K562 (cell line): ENCODE data around the gene MARVELD1.

Source experiments
- LARP7 ChIP-seq: fragments of 450-650 bp; IDR thresholded peaks from 2 replicates; pipeline ENCODE4 v1.6.1; 2016
- MTA1 ChIP-seq: fragments of 450-650 bp; IDR thresholded peaks from 2 replicates; pipeline ENCODE4 v1.6.1; 2017; ENCODE audit warnings: borderline replicate concordance
- POLR2AphosphoS5 ChIP-seq: IDR thresholded peaks from 2 replicates; pipeline ENCODE4 v1.6.1; 2011; ENCODE audit warnings: mild to moderate bottlenecking, low read depth, low read length, moderate library complexity; ENCODE audit not compliant: control insufficient read depth, insufficient read depth
- RCOR1 ChIP-seq, 2 experiments: IDR thresholded peaks; 2 replicates each; pipeline ENCODE4 v1.6.1; 2012; ENCODE audit warnings: low read depth in 2 of 2, low read length in 2 of 2, borderline replicate concordance in 1 of 2, improper control_type of control experiment in 1 of 2
- YY1 ChIP-seq, 3 experiments: IDR thresholded peaks; 2 replicates each; pipeline ENCODE4 v1.6.1; 2011; ENCODE audit warnings: low read length in 2 of 3, mild to moderate bottlenecking in 2 of 3, moderate library complexity in 2 of 3, borderline replicate concordance in 1 of 3, control low read depth in 1 of 3, low read depth in 1 of 3; ENCODE audit not compliant: insufficient read depth in 3 of 3, insufficient replicate concordance in 2 of 3, control insufficient read depth in 1 of 3, insufficient read length in 1 of 3; ENCODE audit errors: extremely low read depth in 1 of 3
- TF ChIP-seq, protein P1 (sequence below): fragments of 250-450 bp; sonication (Bioruptor Pico); IDR thresholded peaks from 2 replicates; pipeline ENCODE4 v1.8.0; 2021; ENCODE audit warnings: moderate library complexity, mild to moderate bottlenecking, inconsistent platforms
- TF ChIP-seq, protein P2 (sequence below), 2 experiments: fragments of 450-650 bp; formaldehyde crosslinking in 1 of 2; IDR thresholded peaks; 2 replicates each; pipeline versions ENCODE4 v1.4.0 to v1.6.1; 2014 to 2020; ENCODE audit warnings: mild to moderate bottlenecking in 2 of 2, borderline replicate concordance in 1 of 2, low read depth in 1 of 2
- TF ChIP-seq, protein P3 (sequence below): fragments of 450-650 bp; IDR thresholded peaks from 2 replicates; pipeline ENCODE4 v1.6.1; 2016; ENCODE audit warnings: low read depth

DNA sequence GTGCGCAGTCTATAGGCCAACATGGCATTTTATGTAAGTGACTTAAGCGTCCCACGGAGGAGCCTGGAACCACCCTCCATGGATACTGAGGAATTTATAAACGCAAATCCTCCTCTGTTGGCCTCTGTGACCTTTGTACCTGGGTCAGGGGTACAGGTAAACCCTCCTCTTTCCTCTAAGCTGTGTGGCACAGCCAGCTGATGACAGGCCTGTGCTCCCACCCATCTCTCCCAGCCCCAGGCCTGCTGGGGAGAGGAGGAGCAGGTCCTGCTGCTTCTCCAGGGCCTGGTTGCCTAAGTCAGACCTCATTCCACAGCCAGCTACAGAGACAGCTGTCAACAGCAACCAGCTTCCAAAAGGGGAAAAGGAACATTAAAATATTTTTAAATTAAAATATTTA, 31.5 kb upstream of the MARVELD1 start:
- TF ChIP-seq, protein P1, sequence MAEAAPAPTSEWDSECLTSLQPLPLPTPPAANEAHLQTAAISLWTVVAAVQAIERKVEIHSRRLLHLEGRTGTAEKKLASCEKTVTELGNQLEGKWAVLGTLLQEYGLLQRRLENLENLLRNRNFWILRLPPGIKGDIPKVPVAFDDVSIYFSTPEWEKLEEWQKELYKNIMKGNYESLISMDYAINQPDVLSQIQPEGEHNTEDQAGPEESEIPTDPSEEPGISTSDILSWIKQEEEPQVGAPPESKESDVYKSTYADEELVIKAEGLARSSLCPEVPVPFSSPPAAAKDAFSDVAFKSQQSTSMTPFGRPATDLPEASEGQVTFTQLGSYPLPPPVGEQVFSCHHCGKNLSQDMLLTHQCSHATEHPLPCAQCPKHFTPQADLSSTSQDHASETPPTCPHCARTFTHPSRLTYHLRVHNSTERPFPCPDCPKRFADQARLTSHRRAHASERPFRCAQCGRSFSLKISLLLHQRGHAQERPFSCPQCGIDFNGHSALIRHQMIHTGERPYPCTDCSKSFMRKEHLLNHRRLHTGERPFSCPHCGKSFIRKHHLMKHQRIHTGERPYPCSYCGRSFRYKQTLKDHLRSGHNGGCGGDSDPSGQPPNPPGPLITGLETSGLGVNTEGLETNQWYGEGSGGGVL (CRISPR knock-in tag), result no peak
- TF ChIP-seq POLR2AphosphoS5 (no peak), LARP7 (no peak), MTA1 (no peak), YY1 (IDR thresholded peaks at IDR 0.05; ENCODE audit: borderline replicate concordance in 1 of 3, control insufficient read depth in 1 of 3, extremely low read depth in 1 of 3, insufficient read depth in 3 of 3, insufficient read length in 1 of 3, insufficient replicate concordance in 2 of 3, low read depth in 1 of 3, low read length in 2 of 3) (no peak), RCOR1 (IDR thresholded peaks at IDR 0.05; ENCODE audit: borderline replicate concordance in 1 of 2, low read depth in 2 of 2, low read length in 2 of 2) (no peak)
- TF ChIP-seq, protein P2, sequence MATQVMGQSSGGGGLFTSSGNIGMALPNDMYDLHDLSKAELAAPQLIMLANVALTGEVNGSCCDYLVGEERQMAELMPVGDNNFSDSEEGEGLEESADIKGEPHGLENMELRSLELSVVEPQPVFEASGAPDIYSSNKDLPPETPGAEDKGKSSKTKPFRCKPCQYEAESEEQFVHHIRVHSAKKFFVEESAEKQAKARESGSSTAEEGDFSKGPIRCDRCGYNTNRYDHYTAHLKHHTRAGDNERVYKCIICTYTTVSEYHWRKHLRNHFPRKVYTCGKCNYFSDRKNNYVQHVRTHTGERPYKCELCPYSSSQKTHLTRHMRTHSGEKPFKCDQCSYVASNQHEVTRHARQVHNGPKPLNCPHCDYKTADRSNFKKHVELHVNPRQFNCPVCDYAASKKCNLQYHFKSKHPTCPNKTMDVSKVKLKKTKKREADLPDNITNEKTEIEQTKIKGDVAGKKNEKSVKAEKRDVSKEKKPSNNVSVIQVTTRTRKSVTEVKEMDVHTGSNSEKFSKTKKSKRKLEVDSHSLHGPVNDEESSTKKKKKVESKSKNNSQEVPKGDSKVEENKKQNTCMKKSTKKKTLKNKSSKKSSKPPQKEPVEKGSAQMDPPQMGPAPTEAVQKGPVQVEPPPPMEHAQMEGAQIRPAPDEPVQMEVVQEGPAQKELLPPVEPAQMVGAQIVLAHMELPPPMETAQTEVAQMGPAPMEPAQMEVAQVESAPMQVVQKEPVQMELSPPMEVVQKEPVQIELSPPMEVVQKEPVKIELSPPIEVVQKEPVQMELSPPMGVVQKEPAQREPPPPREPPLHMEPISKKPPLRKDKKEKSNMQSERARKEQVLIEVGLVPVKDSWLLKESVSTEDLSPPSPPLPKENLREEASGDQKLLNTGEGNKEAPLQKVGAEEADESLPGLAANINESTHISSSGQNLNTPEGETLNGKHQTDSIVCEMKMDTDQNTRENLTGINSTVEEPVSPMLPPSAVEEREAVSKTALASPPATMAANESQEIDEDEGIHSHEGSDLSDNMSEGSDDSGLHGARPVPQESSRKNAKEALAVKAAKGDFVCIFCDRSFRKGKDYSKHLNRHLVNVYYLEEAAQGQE (IDR thresholded peaks at IDR 0.05; ENCODE audit: borderline replicate concordance), result no peak
- TF ChIP-seq, protein P2 (CRISPR knock-in tag; IDR thresholded peaks at IDR 0.05; ENCODE audit: low read depth), result no peak
- TF ChIP-seq, protein P3, sequence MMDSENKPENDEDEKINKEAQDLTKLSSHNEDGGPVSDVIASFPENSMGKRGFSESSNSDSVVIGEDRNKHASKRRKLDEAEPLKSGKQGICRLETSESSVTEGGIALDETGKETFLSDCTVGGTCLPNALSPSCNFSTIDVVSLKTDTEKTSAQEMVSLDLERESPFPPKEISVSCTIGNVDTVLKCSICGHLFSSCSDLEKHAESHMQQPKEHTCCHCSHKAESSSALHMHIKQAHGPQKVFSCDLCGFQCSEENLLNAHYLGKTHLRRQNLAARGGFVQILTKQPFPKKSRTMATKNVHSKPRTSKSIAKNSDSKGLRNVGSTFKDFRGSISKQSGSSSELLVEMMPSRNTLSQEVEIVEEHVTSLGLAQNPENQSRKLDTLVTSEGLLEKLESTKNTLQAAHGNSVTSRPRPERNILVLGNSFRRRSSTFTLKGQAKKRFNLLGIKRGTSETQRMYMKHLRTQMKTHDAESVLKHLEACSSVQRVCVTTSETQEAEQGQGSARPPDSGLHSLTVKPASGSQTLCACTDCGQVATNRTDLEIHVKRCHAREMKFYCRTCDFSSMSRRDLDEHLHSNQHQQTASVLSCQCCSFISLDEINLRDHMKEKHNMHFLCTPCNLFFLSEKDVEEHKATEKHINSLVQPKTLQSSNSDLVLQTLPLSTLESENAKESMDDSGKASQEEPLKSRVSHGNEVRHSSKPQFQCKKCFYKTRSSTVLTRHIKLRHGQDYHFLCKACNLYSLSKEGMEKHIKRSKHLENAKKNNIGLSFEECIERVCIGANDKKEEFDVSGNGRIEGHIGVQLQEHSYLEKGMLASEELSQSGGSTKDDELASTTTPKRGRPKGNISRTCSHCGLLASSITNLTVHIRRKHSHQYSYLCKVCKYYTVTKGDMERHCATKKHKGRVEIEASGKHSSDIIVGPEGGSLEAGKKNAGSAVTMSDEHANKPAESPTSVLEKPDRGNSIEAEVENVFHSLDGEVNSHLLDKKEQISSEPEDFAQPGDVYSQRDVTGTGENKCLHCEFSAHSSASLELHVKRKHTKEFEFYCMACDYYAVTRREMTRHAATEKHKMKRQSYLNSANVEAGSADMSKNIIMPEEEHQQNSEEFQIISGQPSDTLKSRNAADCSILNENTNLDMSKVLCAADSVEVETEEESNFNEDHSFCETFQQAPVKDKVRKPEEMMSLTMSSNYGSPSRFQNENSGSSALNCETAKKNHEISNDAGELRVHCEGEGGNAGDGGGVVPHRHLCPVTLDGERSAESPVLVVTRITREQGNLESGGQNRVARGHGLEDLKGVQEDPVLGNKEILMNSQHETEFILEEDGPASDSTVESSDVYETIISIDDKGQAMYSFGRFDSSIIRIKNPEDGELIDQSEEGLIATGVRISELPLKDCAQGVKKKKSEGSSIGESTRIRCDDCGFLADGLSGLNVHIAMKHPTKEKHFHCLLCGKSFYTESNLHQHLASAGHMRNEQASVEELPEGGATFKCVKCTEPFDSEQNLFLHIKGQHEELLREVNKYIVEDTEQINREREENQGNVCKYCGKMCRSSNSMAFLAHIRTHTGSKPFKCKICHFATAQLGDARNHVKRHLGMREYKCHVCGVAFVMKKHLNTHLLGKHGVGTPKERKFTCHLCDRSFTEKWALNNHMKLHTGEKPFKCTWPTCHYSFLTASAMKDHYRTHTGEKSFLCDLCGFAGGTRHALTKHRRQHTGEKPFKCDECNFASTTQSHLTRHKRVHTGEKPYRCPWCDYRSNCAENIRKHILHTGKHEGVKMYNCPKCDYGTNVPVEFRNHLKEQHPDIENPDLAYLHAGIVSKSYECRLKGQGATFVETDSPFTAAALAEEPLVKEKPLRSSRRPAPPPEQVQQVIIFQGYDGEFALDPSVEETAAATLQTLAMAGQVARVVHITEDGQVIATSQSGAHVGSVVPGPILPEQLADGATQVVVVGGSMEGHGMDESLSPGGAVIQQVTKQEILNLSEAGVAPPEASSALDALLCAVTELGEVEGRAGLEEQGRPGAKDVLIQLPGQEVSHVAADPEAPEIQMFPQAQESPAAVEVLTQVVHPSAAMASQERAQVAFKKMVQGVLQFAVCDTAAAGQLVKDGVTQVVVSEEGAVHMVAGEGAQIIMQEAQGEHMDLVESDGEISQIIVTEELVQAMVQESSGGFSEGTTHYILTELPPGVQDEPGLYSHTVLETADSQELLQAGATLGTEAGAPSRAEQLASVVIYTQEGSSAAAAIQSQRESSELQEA, result no peak
